HFF-Myc (cell line): ENCODE data around the gene KBTBD13.

Experiments
- DNase-seq: peaks from one replicate; pipeline ENCODE4 v3.0.0-alpha.2; 2011; ENCODE audit warnings: low read depth; ENCODE audit errors: extremely low read depth
- H3K4me3 ChIP-seq: replicated peaks from 2 replicates; pipeline ENCODE4 v1.5.1; 2011; ENCODE audit warnings: low read depth, mild to moderate bottlenecking, control low read depth, low read length
- CTCF ChIP-seq: IDR thresholded peaks from 2 replicates; pipeline ENCODE4 v1.5.1; 2012; ENCODE audit warnings: mild to moderate bottlenecking, low read depth, low read length, control low read depth; ENCODE audit errors: missing control alignments

Gene KBTBD13

DNA sequence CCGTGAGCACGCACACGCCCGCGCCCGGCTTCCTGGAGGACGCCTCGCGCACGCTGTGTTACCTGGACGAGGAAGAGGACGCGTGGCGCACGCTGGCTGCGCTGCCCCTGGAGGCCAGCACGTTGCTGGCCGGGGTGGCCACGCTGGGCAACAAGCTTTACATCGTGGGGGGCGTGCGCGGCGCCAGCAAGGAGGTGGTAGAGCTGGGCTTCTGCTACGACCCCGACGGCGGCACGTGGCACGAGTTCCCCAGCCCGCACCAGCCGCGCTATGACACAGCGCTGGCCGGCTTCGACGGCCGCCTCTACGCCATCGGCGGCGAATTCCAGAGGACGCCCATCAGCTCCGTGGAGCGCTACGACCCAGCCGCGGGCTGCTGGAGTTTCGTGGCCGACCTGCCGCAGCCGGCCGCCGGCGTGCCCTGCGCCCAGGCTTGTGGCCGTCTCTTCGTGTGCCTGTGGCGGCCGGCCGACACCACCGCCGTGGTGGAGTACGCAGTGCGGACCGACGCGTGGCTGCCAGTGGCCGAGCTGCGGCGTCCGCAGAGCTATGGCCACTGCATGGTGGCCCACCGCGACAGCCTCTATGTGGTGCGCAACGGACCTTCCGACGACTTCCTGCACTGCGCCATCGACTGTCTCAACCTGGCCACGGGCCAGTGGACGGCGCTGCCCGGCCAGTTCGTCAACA lies 890 bp downstream of the KBTBD13 start:
- no peak for TF ChIP-seq CTCF
- no peak overlapping the region for H3K4me3 ChIP-seq
- DNase-seq: no peak

GRCh38 chr15:65077981-65078352 lies 1.4 kb downstream of the KBTBD13 start:
- H3K4me3 ChIP-seq: no peak overlapping the region
- no peak for DNase-seq
- peak; percentile 74 for TF ChIP-seq CTCF

- no peak for DNase-seq
- no peak overlapping the region for H3K4me3 ChIP-seq
- no peak for TF ChIP-seq CTCF
These were observed 3.0 kb downstream of the KBTBD13 start for GRCh38 chr15:65079580-65079979.

- no peak for TF ChIP-seq CTCF
- DNase-seq: no peak
- no peak overlapping the region for H3K4me3 ChIP-seq
These were observed 4.7 kb downstream of the KBTBD13 start for GRCh38 chr15:65081270-65081669.

DNA sequence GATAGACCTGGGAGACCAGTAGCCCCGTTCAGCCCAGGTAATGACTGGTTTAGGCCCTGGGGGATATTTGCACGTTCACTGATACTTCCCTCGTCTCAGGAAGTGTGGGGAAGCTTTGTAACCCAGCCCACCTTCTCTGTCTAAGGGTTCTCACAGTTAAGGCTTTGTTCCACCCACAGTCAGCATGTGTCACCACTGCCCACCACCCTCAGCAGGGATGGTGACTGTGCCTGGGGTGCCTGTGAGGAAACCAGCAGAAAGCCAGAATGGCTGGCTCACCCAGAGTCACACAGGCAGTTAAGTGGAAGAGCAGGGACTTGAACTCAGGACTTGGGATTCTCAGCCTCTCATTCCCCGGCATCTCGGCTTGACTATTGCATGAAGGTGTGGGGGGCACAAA lies 5.2 kb downstream of the KBTBD13 start:
- TF ChIP-seq CTCF: no peak
- no peak for DNase-seq
- H3K4me3 ChIP-seq: no peak overlapping the region

DNA sequence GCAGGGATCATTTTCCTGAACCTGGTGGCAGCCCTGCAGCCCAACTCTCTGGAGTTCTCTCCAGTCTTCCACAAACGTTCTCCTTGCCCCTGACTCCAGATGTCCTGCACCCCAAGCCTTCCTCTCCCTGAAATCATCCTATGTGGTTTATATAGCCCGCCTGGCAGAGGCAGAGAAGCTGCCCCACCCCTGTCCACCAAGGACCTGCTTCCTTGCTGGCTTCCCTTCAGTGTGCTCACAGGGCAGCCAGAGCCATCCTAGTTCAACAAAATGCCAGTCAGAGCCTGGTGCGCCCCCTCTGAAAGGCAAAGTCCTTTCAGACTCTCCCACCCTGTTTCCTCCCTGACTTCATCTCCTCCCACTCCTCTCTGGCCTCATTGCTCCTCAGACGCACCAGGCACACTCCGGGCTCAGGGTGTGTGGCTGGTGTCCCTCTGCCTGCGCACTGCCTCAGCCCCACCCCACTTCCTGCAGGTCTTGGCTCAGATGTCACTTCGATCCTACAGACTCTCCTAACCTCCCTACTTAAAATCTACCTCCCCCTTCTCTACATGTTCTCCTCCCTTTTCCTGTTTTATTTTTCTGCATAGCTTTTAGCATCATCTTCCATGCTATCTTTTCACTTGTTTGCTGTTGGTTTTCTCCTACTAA lies 5.9 kb downstream of the KBTBD13 start:
- H3K4me3 ChIP-seq: no peak overlapping the region
- no peak for TF ChIP-seq CTCF
- no peak for DNase-seq
